Tibial artery (tissue), 4 donors: ENCODE data around the gene TP53TG5.

Experiments
- DNase-seq, 2 donors: peaks; one replicate each; pipeline ENCODE4 v3.0.0-alpha.2; 2019
- H3K27ac ChIP-seq, 2 donors: fragments of 200-600 bp; sonication (generic) in 1 of 2; 1 replicate in 1 of 2; 2 replicates in 1 of 2; pipeline ENCODE4 v1.5.1; 2018 to 2019; ENCODE audit warnings: mild to moderate bottlenecking in 1 of 2
- H3K27me3 ChIP-seq, 2 donors: fragments of 200-600 bp; sonication (generic) in 1 of 2; one replicate each; pipeline versions ENCODE4 v1.5.1 to v1.6.0; 2016 to 2019
- H3K36me3 ChIP-seq, 3 donors: fragments of 200-600 bp; sonication (generic) in 2 of 3; one replicate each; pipeline ENCODE4 v1.5.1; 2016 to 2019; ENCODE audit warnings: mild to moderate bottlenecking in 2 of 3
- H3K4me1 ChIP-seq, 4 donors: fragments of 200-600 bp; sonication (generic) in 2 of 4; 1 replicate in 3 of 4; 2 replicates in 1 of 4; pipeline ENCODE4 v1.5.1; 2016 to 2019
- H3K4me3 ChIP-seq, 2 donors: fragments of 200-600 bp; sonication (generic) in 1 of 2; 1 replicate in 1 of 2; 2 replicates in 1 of 2; pipeline ENCODE4 v1.5.1; 2018 to 2019; ENCODE audit warnings: mild to moderate bottlenecking in 2 of 2
- H3K9me3 ChIP-seq, 3 donors: fragments of 200-600 bp; sonication (generic) in 1 of 3; one replicate each; pipeline ENCODE4 v1.5.1; 2016 to 2019
- CTCF ChIP-seq, 2 experiments: fragments of 200-600 bp in 1 of 2; fragments of 450-650 bp in 1 of 2; IDR thresholded peaks; one replicate each; pipeline ENCODE4 v1.5.1; 2017 to 2019; ENCODE audit warnings: antibody characterized with exemption in 2 of 2, mild to moderate bottlenecking in 1 of 2, moderate library complexity in 1 of 2
- intact Hi-C: fragments of 100-400 bp; cut with DNase I; formaldehyde crosslinking; loops from one replicate; pipeline ENCODE4 v1.15.0; 2023; ENCODE audit warnings: low total_unique reads

TP53TG5 gene

GRCh38 chr20:45378191-45378590 is at the start of gene TP53TG5:
Gene TP53TG5, minus strand, starts transcription at chr20:45378325. Its CDS starts 89 bp downstream, at chr20:45378236.
- Histone ChIP-seq H3K27me3 (no peaks in the 10 kb centered on the region), H3K4me1 (peaks cover 0 to 24% (median 6%) of the 10 kb centered on the region in 4 donors), H3K27ac (peak within 1 kb of the TSS in 1 of 2 donors; percentile 94), H3K4me3 (no peak within 1 kb of the TSS), H3K36me3 (no peaks in the 10 kb centered on the region), H3K9me3 (no peaks in the 10 kb centered on the region)
- intact Hi-C loops, result no loop called here
- TF ChIP-seq CTCF (IDR thresholded peaks at IDR 0.05), result no peak
- DNase-seq, result no peak

GRCh38 chr20:45427236-45428149 is 49.4 kb upstream of the TP53TG5 start:
- no peaks in the 10 kb centered on the region for H3K27me3 ChIP-seq
- H3K4me3 ChIP-seq, result no peak overlapping the region
- peaks cover 0 to 3% (median 0%) of the 10 kb centered on the region in 4 donors for H3K4me1 ChIP-seq
- no peak overlapping the region for H3K27ac ChIP-seq
- no peak for DNase-seq
- TF ChIP-seq CTCF (IDR thresholded peaks at IDR 0.05), result no peak
- intact Hi-C loops, result no loop called here
- peaks cover 30 to 51% (median 35%) of the 10 kb centered on the region in 3 donors for H3K36me3 ChIP-seq
- no peaks in the 10 kb centered on the region for H3K9me3 ChIP-seq

- no peaks in the 10 kb centered on the region for H3K27me3 ChIP-seq
- peaks cover 0 to 3% (median 0%) of the 10 kb centered on the region in 4 donors for H3K4me1 ChIP-seq
- intact Hi-C loops, result no loop called here
- H3K4me3 ChIP-seq, result no peak overlapping the region
- no peak for DNase-seq
- H3K27ac ChIP-seq, result no peak overlapping the region
- peaks cover 36 to 61% (median 45%) of the 10 kb centered on the region in 3 donors for H3K36me3 ChIP-seq
- TF ChIP-seq CTCF (IDR thresholded peaks at IDR 0.05), result no peak
- H3K9me3 ChIP-seq, result no peaks in the 10 kb centered on the region
These were observed 48.3 kb upstream of the TP53TG5 start for GRCh38 chr20:45426320-45427016.

- H3K36me3 ChIP-seq, result peaks cover 45 to 70% (median 54%) of the 10 kb centered on the region in 3 donors
- H3K9me3 ChIP-seq, result no peaks in the 10 kb centered on the region
- H3K4me3 ChIP-seq, result no peak overlapping the region
- intact Hi-C loops, result no loop called here
- DNase-seq, result no peak
- no peaks in the 10 kb centered on the region for H3K27me3 ChIP-seq
- H3K27ac ChIP-seq, result no peak overlapping the region
- H3K4me1 ChIP-seq, result peaks cover 0 to 3% (median 0%) of the 10 kb centered on the region in 4 donors
- TF ChIP-seq CTCF (IDR thresholded peaks at IDR 0.05), result no peak
These were observed 47.4 kb upstream of the TP53TG5 start for GRCh38 chr20:45425561-45425960.

- intact Hi-C loops, result no loop called here
- Histone ChIP-seq H3K4me1 (peaks cover 0 to 15% (median 10%) of the 10 kb centered on the region in 4 donors), H3K4me3 (no peak overlapping the region), H3K27ac (no peak overlapping the region), H3K9me3 (no peaks in the 10 kb centered on the region), H3K36me3 (peaks cover 54 to 89% (median 67%) of the 10 kb centered on the region in 3 donors), H3K27me3 (no peaks in the 10 kb centered on the region)
- no peak for DNase-seq
- no peak for TF ChIP-seq CTCF (IDR thresholded peaks at IDR 0.05)
These were observed 45.6 kb upstream of the TP53TG5 start for GRCh38 chr20:45423700-45424099.
